ENCODE data around the gene MYOZ3. TPM values are rescaled to one million over a fixed set of nuclear protein-coding genes. Genes with fewer than 3 reads are reported as not detected.

Gene MYOZ3
- total and polyA plus RNA-seq, 5 donors from 2014 or later: 0.08 to 0.10 TPM; not detected in 3

DNA sequence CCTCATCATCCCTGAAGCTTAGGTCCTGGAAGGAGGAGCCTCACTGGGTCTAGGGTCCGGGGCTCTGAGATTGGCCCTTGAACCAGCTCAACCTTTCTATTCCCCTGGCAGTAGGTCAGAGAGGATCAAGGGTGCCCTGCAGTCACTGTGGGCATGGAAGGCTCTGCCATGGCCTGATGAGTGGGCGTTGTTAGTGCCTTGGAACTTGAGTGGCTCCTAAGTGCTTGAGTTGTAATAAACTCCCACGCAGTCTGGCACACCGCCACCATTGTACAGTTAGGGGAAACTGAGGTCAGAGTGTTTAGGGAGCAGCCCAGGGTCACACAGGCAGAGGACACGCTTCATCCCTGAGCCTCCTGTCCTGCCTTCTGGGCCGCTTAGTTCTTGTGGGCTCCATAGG, 31.0 kb upstream of the MYOZ3 start:
- no peak for ATAC-seq (ENCODE audit: low read depth in 2 of 2)
- Histone ChIP-seq H3K9me3 (ENCODE audit: control insufficient read depth in 2 of 2, low read length in 2 of 2) (no peaks in the 10 kb centered on the region), H3K4me3 (ENCODE audit: low read depth, low read length) (no peak overlapping the region), H3K36me3 (ENCODE audit: control insufficient read depth, insufficient read depth, low read length) (no peaks in the 10 kb centered on the region), H3K4me1 (ENCODE audit: control insufficient read depth, insufficient read depth, low read length, poor library complexity, severe bottlenecking) (peaks cover 5% of the 10 kb centered on the region), H3K27me3 (ENCODE audit: control insufficient read depth, insufficient read depth, low read length) (no peaks in the 10 kb centered on the region), H3K27ac (ENCODE audit: insufficient read depth, low read length, poor library complexity, severe bottlenecking) (no peak overlapping the region)
- DNase-seq: no peak
- Mint-ChIP-seq H3K36me3 (no peaks in the 10 kb centered on the region), H3K4me3 (no peak overlapping the region), H3K9me3 (no peaks in the 10 kb centered on the region), H3K27me3 (peaks cover 26% of the 10 kb centered on the region), H3K27ac (no peak overlapping the region), H3K4me1 (peaks cover 0 to 2% (median 0%) of the 10 kb centered on the region in 4 donors)

DNA sequence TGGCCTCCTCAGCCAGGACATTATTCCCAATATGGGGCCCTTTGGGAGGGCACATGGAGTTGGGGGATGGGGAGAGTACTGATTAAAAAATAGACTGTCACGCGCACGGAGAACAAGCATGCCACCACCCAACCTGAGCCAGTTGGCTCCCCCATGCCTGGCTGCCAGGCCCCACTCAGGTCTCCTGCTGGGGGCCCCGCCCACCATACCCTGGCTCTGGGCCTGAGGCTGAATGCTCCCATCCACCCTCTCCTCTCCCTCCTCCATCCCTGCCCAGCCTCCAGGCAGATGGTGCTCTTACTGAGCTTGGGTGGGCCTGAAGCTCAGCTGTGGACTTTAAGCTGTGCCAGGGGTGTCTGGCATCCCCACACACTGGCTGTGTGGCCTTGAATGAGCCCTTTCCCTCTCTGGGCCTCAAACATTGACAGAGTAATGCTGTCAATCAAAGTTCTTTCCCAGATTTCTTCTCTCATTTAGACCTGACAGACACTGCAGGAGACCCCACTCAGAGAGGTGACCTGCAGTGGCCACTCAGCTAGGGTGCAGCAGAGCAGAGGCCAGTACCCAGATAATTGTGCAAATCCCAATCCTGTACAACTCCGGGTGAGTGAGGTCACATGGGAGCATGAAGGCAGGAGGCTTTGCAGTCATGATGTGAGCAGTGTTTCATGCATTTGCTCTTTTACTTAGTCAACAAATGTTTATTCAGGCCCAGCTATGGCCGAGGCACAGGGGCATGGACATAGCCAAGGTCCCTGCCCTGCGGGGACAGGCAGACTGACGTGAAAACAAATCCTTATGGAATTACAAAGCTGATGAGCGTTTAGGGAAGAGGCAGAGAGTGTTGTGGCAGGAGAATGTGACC, 30.4 kb upstream of the MYOZ3 start:
- Histone ChIP-seq H3K9me3 (ENCODE audit: control insufficient read depth in 2 of 2, low read length in 2 of 2) (no peaks in the 10 kb centered on the region), H3K4me1 (ENCODE audit: control insufficient read depth, insufficient read depth, low read length, poor library complexity, severe bottlenecking) (no peaks in the 10 kb centered on the region), H3K36me3 (ENCODE audit: control insufficient read depth, insufficient read depth, low read length) (no peaks in the 10 kb centered on the region), H3K27me3 (ENCODE audit: control insufficient read depth, insufficient read depth, low read length) (no peaks in the 10 kb centered on the region), H3K4me3 (ENCODE audit: low read depth, low read length) (no peak overlapping the region), H3K27ac (ENCODE audit: insufficient read depth, low read length, poor library complexity, severe bottlenecking) (no peak overlapping the region)
- no peak for DNase-seq
- H3K4me1 Mint-ChIP-seq: peaks cover 0 to 2% (median 0%) of the 10 kb centered on the region in 4 donors
- no peak overlapping the region for H3K4me3 Mint-ChIP-seq
- H3K27me3 Mint-ChIP-seq: peaks cover 26% of the 10 kb centered on the region
- no peaks in the 10 kb centered on the region for H3K36me3 Mint-ChIP-seq
- no peak for ATAC-seq (ENCODE audit: low read depth in 2 of 2)
- no peak overlapping the region for H3K27ac Mint-ChIP-seq
- H3K9me3 Mint-ChIP-seq: no peaks in the 10 kb centered on the region

DNA sequence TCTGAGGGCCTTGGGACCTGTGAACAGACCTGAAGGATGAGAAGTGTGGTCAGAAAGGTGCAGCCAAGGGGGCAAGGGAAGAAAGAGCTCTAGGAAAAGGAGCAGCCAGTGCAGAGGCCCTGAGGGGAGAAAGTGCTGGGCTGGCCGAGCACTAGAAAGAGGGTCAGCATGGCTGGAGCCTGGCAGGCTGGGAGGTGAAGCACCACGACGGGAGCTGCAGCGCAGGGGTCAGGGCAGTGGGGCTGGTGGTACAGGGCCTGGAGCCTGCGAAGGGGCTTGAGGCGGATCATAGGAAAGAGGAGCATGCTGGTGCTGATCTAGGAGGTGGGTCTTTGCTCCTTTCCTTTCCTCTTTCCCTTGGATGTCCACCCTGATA, 29.7 kb upstream of the MYOZ3 start:
- H3K4me3 Mint-ChIP-seq: no peak overlapping the region
- no peaks in the 10 kb centered on the region for H3K4me1 Mint-ChIP-seq
- ATAC-seq (ENCODE audit: low read depth in 2 of 2) (no peak), DNase-seq (no peak)
- H3K36me3 Mint-ChIP-seq: no peaks in the 10 kb centered on the region
- H3K4me1 ChIP-seq (ENCODE audit: control insufficient read depth, insufficient read depth, low read length, poor library complexity, severe bottlenecking): no peaks in the 10 kb centered on the region
- H3K36me3 ChIP-seq (ENCODE audit: control insufficient read depth, insufficient read depth, low read length): no peaks in the 10 kb centered on the region
- no peaks in the 10 kb centered on the region for H3K9me3 ChIP-seq (ENCODE audit: control insufficient read depth in 2 of 2, low read length in 2 of 2)
- H3K27ac ChIP-seq (ENCODE audit: insufficient read depth, low read length, poor library complexity, severe bottlenecking): no peak overlapping the region
- no peaks in the 10 kb centered on the region for H3K9me3 Mint-ChIP-seq
- H3K27me3 ChIP-seq (ENCODE audit: control insufficient read depth, insufficient read depth, low read length): no peaks in the 10 kb centered on the region
- no peak overlapping the region for H3K27ac Mint-ChIP-seq
- peaks cover 27% of the 10 kb centered on the region for H3K27me3 Mint-ChIP-seq
- H3K4me3 ChIP-seq (ENCODE audit: low read depth, low read length): no peak overlapping the region

DNA sequence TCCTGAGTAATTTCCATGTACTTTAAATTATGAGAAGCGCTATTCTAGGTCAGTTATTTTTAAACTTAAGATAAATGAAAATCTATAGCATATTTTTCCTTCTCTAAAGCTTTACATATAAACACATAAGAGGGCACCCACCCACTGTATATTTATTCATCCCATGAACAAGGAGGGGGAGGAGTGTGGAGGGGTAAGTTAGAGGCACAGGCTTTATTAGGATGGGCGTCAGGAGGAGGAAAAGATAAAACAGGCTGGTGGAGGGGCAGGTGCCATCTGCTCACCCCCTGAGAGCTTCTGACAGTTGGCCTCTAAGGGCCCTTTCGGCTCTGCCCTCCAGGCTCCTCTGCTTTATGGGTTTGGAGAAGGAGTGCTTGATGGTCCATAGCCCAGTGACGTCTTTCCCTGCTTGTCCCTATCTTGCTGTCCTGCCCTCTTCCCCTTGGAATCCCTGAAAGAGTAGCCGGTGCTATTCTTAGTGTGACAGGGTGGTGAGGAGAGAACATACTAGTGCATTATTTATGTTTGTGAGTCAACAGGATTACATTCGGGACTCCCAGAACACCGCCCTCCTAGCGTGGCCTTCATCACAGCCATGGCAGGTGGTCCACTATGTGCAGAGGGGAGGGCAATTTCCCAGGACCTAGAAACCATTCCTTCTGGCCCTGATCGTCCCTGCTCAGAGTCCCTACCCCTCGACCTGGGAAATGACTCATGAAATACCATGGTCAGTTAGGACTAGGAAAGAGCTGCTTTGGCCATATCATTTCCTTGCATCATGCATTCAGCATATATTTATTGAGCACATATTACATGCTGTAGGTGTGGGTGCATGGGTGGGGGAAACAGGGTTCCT, 28.5 kb upstream of the MYOZ3 start:
- H3K4me3 ChIP-seq (ENCODE audit: low read depth, low read length): no peak overlapping the region
- Mint-ChIP-seq H3K27me3 (peaks cover 22% of the 10 kb centered on the region), H3K4me3 (no peak overlapping the region), H3K9me3 (peaks cover 0 to 3% (median 0%) of the 10 kb centered on the region in 7 donors), H3K27ac (no peak overlapping the region), H3K36me3 (no peaks in the 10 kb centered on the region), H3K4me1 (no peaks in the 10 kb centered on the region)
- H3K4me1 ChIP-seq (ENCODE audit: control insufficient read depth, insufficient read depth, low read length, poor library complexity, severe bottlenecking): no peaks in the 10 kb centered on the region
- H3K36me3 ChIP-seq (ENCODE audit: control insufficient read depth, insufficient read depth, low read length): no peaks in the 10 kb centered on the region
- no peak overlapping the region for H3K27ac ChIP-seq (ENCODE audit: insufficient read depth, low read length, poor library complexity, severe bottlenecking)
- no peak for DNase-seq
- H3K9me3 ChIP-seq (ENCODE audit: control insufficient read depth in 2 of 2, low read length in 2 of 2): no peaks in the 10 kb centered on the region
- ATAC-seq (ENCODE audit: low read depth in 2 of 2): no peak
- H3K27me3 ChIP-seq (ENCODE audit: control insufficient read depth, insufficient read depth, low read length): no peaks in the 10 kb centered on the region

DNA sequence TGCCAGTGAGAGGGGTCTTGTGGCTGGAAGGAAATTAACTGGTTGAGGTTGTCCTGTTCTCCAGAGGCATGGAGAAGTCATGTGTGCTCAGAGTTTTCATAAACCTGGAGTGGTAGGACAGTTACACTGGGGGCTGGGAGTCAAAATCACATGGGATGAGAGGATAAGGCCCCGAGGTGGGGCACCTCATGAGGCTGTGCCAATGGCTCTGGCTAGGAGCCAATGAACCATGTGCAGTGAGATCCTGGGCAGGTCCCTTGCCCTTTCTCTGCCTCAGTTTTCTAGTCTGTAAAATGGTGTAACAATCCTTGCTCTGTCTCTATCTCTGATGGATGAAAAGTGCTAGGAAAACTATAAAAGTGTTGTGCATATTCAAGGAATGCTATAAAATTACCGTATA, 27.6 kb upstream of the MYOZ3 start:
- DNase-seq (no peak), ATAC-seq (ENCODE audit: low read depth in 2 of 2) (no peak)
- no peaks in the 10 kb centered on the region for H3K36me3 Mint-ChIP-seq
- H3K27ac Mint-ChIP-seq: no peak overlapping the region
- H3K27me3 ChIP-seq (ENCODE audit: control insufficient read depth, insufficient read depth, low read length): no peaks in the 10 kb centered on the region
- H3K36me3 ChIP-seq (ENCODE audit: control insufficient read depth, insufficient read depth, low read length): no peaks in the 10 kb centered on the region
- H3K27ac ChIP-seq (ENCODE audit: insufficient read depth, low read length, poor library complexity, severe bottlenecking): no peak overlapping the region
- H3K9me3 ChIP-seq (ENCODE audit: control insufficient read depth in 2 of 2, low read length in 2 of 2): no peaks in the 10 kb centered on the region
- H3K4me3 ChIP-seq (ENCODE audit: low read depth, low read length): no peak overlapping the region
- no peaks in the 10 kb centered on the region for H3K4me1 Mint-ChIP-seq
- H3K4me1 ChIP-seq (ENCODE audit: control insufficient read depth, insufficient read depth, low read length, poor library complexity, severe bottlenecking): no peaks in the 10 kb centered on the region
- H3K27me3 Mint-ChIP-seq: peaks cover 22% of the 10 kb centered on the region
- peaks cover 0 to 3% (median 0%) of the 10 kb centered on the region in 7 donors for H3K9me3 Mint-ChIP-seq
- no peak overlapping the region for H3K4me3 Mint-ChIP-seq

DNA sequence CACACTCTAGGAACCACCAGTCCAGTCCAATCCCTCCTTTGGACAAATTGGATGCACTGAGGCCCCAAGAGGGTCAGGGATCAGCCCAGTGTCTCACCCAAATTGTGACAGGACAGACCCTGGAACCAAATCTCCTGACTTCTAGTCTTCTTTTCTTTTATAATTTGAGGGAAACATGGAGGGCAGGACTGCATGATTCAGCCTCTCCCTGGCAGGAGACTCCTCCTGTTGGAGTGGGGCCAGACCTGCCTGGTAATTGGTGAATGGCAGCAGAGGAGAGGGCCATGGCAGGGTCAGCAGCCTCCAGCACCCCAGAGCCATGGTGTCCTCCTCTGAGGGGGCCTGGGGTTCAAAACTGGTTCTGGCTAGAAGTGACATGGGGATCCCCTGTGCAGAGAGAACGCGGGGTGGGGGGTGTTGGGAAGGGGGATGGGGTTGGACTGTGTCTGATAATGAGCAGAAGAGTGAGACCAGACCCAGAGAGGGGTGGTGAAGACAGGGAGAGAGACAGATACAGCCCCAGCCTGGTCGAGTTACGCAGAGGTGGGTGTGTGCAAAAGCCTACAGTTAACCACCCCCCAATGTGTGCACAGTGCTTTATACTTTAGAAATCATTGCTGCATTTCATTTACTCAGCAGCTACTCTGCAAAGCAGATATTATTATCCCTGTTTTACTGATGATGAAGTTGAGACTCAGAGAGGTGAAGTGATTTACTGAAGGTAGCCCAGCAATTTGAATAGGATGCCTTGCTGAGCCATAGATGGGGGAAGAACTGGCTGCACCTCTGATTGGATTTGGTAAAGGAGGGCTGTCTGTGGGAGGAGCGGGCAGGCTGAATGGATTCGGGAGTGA, 24.4 kb upstream of the MYOZ3 start:
- no peak overlapping the region for H3K4me3 Mint-ChIP-seq
- Histone ChIP-seq H3K4me1 (ENCODE audit: control insufficient read depth, insufficient read depth, low read length, poor library complexity, severe bottlenecking) (no peaks in the 10 kb centered on the region), H3K4me3 (ENCODE audit: low read depth, low read length) (no peak overlapping the region), H3K27me3 (ENCODE audit: control insufficient read depth, insufficient read depth, low read length) (no peaks in the 10 kb centered on the region), H3K36me3 (ENCODE audit: control insufficient read depth, insufficient read depth, low read length) (no peaks in the 10 kb centered on the region), H3K27ac (ENCODE audit: insufficient read depth, low read length, poor library complexity, severe bottlenecking) (no peak overlapping the region), H3K9me3 (ENCODE audit: control insufficient read depth in 2 of 2, low read length in 2 of 2) (no peaks in the 10 kb centered on the region)
- no peak overlapping the region for H3K27ac Mint-ChIP-seq
- no peak for DNase-seq
- peaks cover 16% of the 10 kb centered on the region for H3K27me3 Mint-ChIP-seq
- peaks cover 0 to 3% (median 0%) of the 10 kb centered on the region in 7 donors for H3K9me3 Mint-ChIP-seq
- H3K36me3 Mint-ChIP-seq: no peaks in the 10 kb centered on the region
- no peaks in the 10 kb centered on the region for H3K4me1 Mint-ChIP-seq
- ATAC-seq (ENCODE audit: low read depth in 2 of 2): no peak

DNA sequence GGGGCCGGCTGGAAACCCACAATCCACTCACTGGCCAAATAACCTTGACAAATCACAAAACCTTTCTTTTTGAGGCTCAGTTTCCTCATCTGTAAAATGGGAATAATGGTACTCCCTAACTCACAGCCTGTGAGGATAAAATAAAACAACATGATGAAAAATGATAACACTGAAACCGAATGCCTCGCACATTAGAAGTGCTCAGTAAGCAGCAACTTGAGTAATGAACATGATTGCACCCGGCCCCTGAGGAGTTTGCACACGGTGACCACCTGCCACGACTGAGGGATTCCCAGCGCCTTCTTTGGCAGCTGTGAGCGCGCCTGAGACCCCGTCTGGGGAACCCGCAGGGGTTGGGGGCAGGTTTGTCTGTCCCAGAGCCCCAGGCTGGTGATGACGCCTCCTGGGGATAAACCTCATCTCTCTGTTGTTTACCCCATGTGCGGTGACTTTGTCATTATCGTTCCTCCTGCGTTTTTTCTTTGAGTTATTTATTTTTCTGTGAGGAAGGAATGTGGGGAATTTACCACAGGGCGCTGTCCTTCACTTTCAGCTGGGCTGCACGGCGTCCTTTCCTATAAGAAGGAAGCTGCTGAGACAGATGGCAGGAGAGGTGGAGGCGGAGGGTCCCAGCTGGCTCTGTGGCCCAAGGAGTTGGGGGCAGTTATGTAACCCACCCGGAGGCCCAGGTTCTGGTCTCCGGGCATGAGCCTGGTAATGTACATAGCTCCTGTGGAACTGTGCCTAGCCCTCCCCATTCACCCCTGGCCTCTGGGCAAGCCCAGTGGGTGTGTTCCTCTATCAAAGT, 23.6 kb upstream of the MYOZ3 start:
- Mint-ChIP-seq H3K4me1 (no peaks in the 10 kb centered on the region), H3K4me3 (no peak overlapping the region), H3K27ac (no peak overlapping the region), H3K9me3 (peaks cover 0 to 3% (median 0%) of the 10 kb centered on the region in 7 donors), H3K36me3 (no peaks in the 10 kb centered on the region), H3K27me3 (peaks cover 16% of the 10 kb centered on the region)
- no peak for DNase-seq
- Histone ChIP-seq H3K36me3 (ENCODE audit: control insufficient read depth, insufficient read depth, low read length) (no peaks in the 10 kb centered on the region), H3K4me1 (ENCODE audit: control insufficient read depth, insufficient read depth, low read length, poor library complexity, severe bottlenecking) (no peaks in the 10 kb centered on the region), H3K27me3 (ENCODE audit: control insufficient read depth, insufficient read depth, low read length) (no peaks in the 10 kb centered on the region), H3K27ac (ENCODE audit: insufficient read depth, low read length, poor library complexity, severe bottlenecking) (no peak overlapping the region), H3K4me3 (ENCODE audit: low read depth, low read length) (no peak overlapping the region), H3K9me3 (ENCODE audit: control insufficient read depth in 2 of 2, low read length in 2 of 2) (no peaks in the 10 kb centered on the region)
- no peak for ATAC-seq (ENCODE audit: low read depth in 2 of 2)
